ENCODE measurements around the gene PARP2.

The PARP2 gene

GRCh38 chr14:20397511-20397910, 54.1 kb downstream of the PARP2 start:
- Histone ChIP-seq H3K4me3 (IDR thresholded peaks at IDR 0.05; ENCODE audit: insufficient read depth, low read depth, low read length) (no peak overlapping the region), H3K36me3 (ENCODE audit: insufficient read depth) (no peaks in the 10 kb centered on the region)

DNA sequence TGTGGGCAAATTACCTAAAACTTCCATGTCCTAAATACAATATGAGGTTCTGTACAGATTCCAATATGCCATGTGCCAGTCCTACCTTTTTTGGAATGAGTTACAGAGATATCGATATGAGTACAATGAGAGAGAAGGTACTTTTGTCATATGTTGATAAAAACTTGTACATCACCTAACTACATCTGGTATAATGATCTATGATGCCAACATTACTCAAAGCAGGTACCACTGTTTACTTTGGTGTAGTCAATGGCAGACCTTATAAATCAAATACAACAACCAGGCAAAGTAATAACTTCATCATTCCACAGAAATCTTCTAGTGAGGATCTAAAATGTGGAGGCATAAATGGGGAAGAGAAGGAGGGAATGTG, 57.1 kb downstream of the PARP2 start:
- Histone ChIP-seq H3K79me2 (ENCODE audit: insufficient read depth, low read depth) (no peaks in the 10 kb centered on the region), H3K9ac (no peak overlapping the region), H3K36me3 (ENCODE audit: insufficient read depth) (no peaks in the 10 kb centered on the region), H3K4me3 (IDR thresholded peaks at IDR 0.05; ENCODE audit: insufficient read depth, low read depth, low read length) (no peak overlapping the region), H3K27me3 (ENCODE audit: insufficient read depth, low read depth) (no peaks in the 10 kb centered on the region), H3K4me2 (no peak overlapping the region), H2AFZ (ENCODE audit: low read depth) (no peak overlapping the region), H3K4me1 (ENCODE audit: low read depth, poor library complexity, severe bottlenecking) (peaks cover 16% of the 10 kb centered on the region), H4K20me1 (ENCODE audit: insufficient read depth) (no peaks in the 10 kb centered on the region), H3K27ac (no peak overlapping the region)
- TF ChIP-seq, protein P1, sequence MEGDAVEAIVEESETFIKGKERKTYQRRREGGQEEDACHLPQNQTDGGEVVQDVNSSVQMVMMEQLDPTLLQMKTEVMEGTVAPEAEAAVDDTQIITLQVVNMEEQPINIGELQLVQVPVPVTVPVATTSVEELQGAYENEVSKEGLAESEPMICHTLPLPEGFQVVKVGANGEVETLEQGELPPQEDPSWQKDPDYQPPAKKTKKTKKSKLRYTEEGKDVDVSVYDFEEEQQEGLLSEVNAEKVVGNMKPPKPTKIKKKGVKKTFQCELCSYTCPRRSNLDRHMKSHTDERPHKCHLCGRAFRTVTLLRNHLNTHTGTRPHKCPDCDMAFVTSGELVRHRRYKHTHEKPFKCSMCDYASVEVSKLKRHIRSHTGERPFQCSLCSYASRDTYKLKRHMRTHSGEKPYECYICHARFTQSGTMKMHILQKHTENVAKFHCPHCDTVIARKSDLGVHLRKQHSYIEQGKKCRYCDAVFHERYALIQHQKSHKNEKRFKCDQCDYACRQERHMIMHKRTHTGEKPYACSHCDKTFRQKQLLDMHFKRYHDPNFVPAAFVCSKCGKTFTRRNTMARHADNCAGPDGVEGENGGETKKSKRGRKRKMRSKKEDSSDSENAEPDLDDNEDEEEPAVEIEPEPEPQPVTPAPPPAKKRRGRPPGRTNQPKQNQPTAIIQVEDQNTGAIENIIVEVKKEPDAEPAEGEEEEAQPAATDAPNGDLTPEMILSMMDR (conservative IDR thresholded peaks at IDR 0.05; ENCODE audit: low read depth, low read length), result no peak

More at GRCh38 chr14:20397511-20397910, 54.1 kb downstream of the PARP2 start:
- peak overlapping the region; percentile 22; the same call in 1 of the 2 replicates for H2AFZ ChIP-seq (ENCODE audit: low read depth)
- peaks cover 21% of the 10 kb centered on the region for H3K4me1 ChIP-seq (ENCODE audit: low read depth, poor library complexity, severe bottlenecking)
- TF ChIP-seq, protein P1 (conservative IDR thresholded peaks at IDR 0.05; ENCODE audit: low read depth, low read length), result no peak
- H3K4me2 ChIP-seq, result peak overlapping the region; percentile 27; the same call in 1 of the 2 replicates
- H4K20me1 ChIP-seq (ENCODE audit: insufficient read depth), result no peaks in the 10 kb centered on the region
- H3K9ac ChIP-seq, result peak overlapping the region; percentile 75; the same call in 1 of the 2 replicates
- no peaks in the 10 kb centered on the region for H3K27me3 ChIP-seq (ENCODE audit: insufficient read depth, low read depth)
- no peaks in the 10 kb centered on the region for H3K79me2 ChIP-seq (ENCODE audit: insufficient read depth, low read depth)
- peak overlapping the region; percentile 97 for H3K27ac ChIP-seq

- Histone ChIP-seq H3K27me3 (ENCODE audit: insufficient read depth, low read depth) (no peaks in the 10 kb centered on the region), H3K4me3 (IDR thresholded peaks at IDR 0.05; ENCODE audit: insufficient read depth, low read depth, low read length) (no peak overlapping the region), H3K4me2 (no peak overlapping the region), H3K9ac (no peak overlapping the region), H2AFZ (ENCODE audit: low read depth) (no peak overlapping the region), H3K27ac (no peak overlapping the region), H3K4me1 (ENCODE audit: low read depth, poor library complexity, severe bottlenecking) (peaks cover 11% of the 10 kb centered on the region), H4K20me1 (ENCODE audit: insufficient read depth) (no peaks in the 10 kb centered on the region), H3K79me2 (ENCODE audit: insufficient read depth, low read depth) (no peaks in the 10 kb centered on the region), H3K36me3 (ENCODE audit: insufficient read depth) (no peaks in the 10 kb centered on the region)
- TF ChIP-seq, protein P1 (conservative IDR thresholded peaks at IDR 0.05; ENCODE audit: low read depth, low read length), result no peak
Observed at GRCh38 chr14:20400965-20401593, 57.6 kb downstream of the PARP2 start.

GRCh38 chr14:20403521-20403920, 60.1 kb downstream of the PARP2 start:
- H3K36me3 ChIP-seq (ENCODE audit: insufficient read depth), result no peaks in the 10 kb centered on the region
- H3K27me3 ChIP-seq (ENCODE audit: insufficient read depth, low read depth), result no peaks in the 10 kb centered on the region
- no peaks in the 10 kb centered on the region for H4K20me1 ChIP-seq (ENCODE audit: insufficient read depth)
- H2AFZ ChIP-seq (ENCODE audit: low read depth), result no peak overlapping the region
- no peak overlapping the region for H3K4me3 ChIP-seq (IDR thresholded peaks at IDR 0.05; ENCODE audit: insufficient read depth, low read depth, low read length)
- H3K27ac ChIP-seq, result no peak overlapping the region
- H3K4me1 ChIP-seq (ENCODE audit: low read depth, poor library complexity, severe bottlenecking), result no peaks in the 10 kb centered on the region
- H3K4me2 ChIP-seq, result no peak overlapping the region
- H3K9ac ChIP-seq, result no peak overlapping the region
- H3K79me2 ChIP-seq (ENCODE audit: insufficient read depth, low read depth), result no peaks in the 10 kb centered on the region
- TF ChIP-seq, protein P1 (conservative IDR thresholded peaks at IDR 0.05; ENCODE audit: low read depth, low read length), result no peak
